CD4-positive, alpha-beta T cell (primary cell): Measurements from ENCODE around the gene CHRNB4. TPM values are rescaled to one million over a fixed set of nuclear protein-coding genes. Genes with fewer than 3 reads are reported as not detected.

ENCODE experiments used
- ATAC-seq: fragments of 200-7000 bp; cut with Tn5 transposase; one replicate; pipeline ENCODE4 v1.10.0; 2022; ENCODE audit warnings: mild to moderate bottlenecking; ENCODE audit not compliant: poor library complexity
- CTCF ChIA-PET: fragments of 350-600 bp; sonication (Branson Sonifier 250); formaldehyde crosslinking; loops from one replicate; lab custom pipeline; 2021; ENCODE audit warnings: antibody characterized with exemption, inconsistent platforms; lab: Charles Lee
- POLR2A ChIA-PET: fragments of 350-600 bp; sonication (Branson Sonifier 250); formaldehyde crosslinking; loops from one replicate; lab custom pipeline; 2021; ENCODE audit warnings: antibody characterized with exemption, inconsistent platforms; lab: Charles Lee
- DNase-seq, 14 experiments: peaks; one replicate each; pipeline ENCODE4 v3.0.0-alpha.2; 2013 to 2020; ENCODE audit warnings: mixed read lengths in 2 of 14
- H3K27ac ChIP-seq, 2 donors: one replicate each; pipeline versions ENCODE4 v1.5.1 to v1.7.0; 2013; ENCODE audit warnings: low read length in 2 of 2, low read depth in 1 of 2, mild to moderate bottlenecking in 1 of 2
- H3K27me3 ChIP-seq, 2 experiments: 1 replicate in 1 of 2; 2 replicates in 1 of 2; pipeline versions ENCODE4 v1.6.1 to v1.7.0; 2013; ENCODE audit warnings: low read length in 2 of 2, control low read depth in 1 of 2, mild to moderate bottlenecking in 1 of 2, moderate library complexity in 1 of 2; ENCODE audit not compliant: insufficient read depth in 2 of 2, control insufficient read depth in 1 of 2
- H3K36me3 ChIP-seq: one replicate; pipeline ENCODE4 v1.6.1; 2013; ENCODE audit warnings: low read length, control low read depth; ENCODE audit not compliant: insufficient read depth
- H3K4me1 ChIP-seq: one replicate; pipeline ENCODE4 v1.6.1; 2013; ENCODE audit warnings: low read length, control low read depth; ENCODE audit not compliant: insufficient read depth
- H3K4me3 ChIP-seq: one replicate; pipeline ENCODE4 v1.5.1; 2013; ENCODE audit warnings: mild to moderate bottlenecking, low read length, moderate library complexity
- H3K9me3 ChIP-seq, 2 experiments: 1 replicate in 1 of 2; 2 replicates in 1 of 2; pipeline versions ENCODE4 v1.6.1 to v1.7.0; 2013; ENCODE audit warnings: low read length in 2 of 2, mild to moderate bottlenecking in 2 of 2, control low read depth in 1 of 2, moderate library complexity in 1 of 2; ENCODE audit not compliant: control insufficient read depth in 1 of 2, insufficient read depth in 1 of 2
- H3K27ac Mint-ChIP-seq: one replicate; pipeline ENCODE4 v1.8.0; 2020; ENCODE audit warnings: mixed read lengths
- H3K27me3 Mint-ChIP-seq: one replicate; pipeline ENCODE4 v1.8.0; 2021; ENCODE audit warnings: mixed read lengths
- H3K36me3 Mint-ChIP-seq: one replicate; pipeline ENCODE4 v1.8.0; 2021; ENCODE audit warnings: low read depth, mixed read lengths
- H3K4me1 Mint-ChIP-seq: one replicate; pipeline ENCODE4 v1.8.0; 2021; ENCODE audit warnings: low read depth, mixed read lengths
- H3K4me3 Mint-ChIP-seq: one replicate; pipeline ENCODE4 v1.8.0; 2020; ENCODE audit warnings: mild to moderate bottlenecking, mixed read lengths
- H3K9me3 Mint-ChIP-seq: one replicate; pipeline ENCODE4 v1.8.0; 2020; ENCODE audit warnings: mixed read lengths
- intact Hi-C, 2 experiments: fragments of 100-400 bp; cut with DNase I in 1 of 2; cut with micrococcal nuclease in 1 of 2; formaldehyde crosslinking; loops; one replicate each; pipeline versions ENCODE4 v1.15.1 to v1.9.0; 2023 to 2025; cut with DNase I, micrococcal nuclease
- total RNA-seq, 174 experiments: library from RNA in 2 of 174; stranded (reverse) in 2 of 174; gene quantifications; one replicate each; pipeline ENCODE4 v1.2.3 and lab custom pipeline; 2021 to 2026
- TF ChIP-seq, protein P1 (sequence below): fragments of 200-600 bp; IDR thresholded peaks from one replicate; pipeline ENCODE4 v1.8.0; 2022; ENCODE audit warnings: antibody characterized with exemption, mild to moderate bottlenecking

CHRNB4 gene
- total RNA-seq, 2 experiments from 2014 or later = not detected

DNA sequence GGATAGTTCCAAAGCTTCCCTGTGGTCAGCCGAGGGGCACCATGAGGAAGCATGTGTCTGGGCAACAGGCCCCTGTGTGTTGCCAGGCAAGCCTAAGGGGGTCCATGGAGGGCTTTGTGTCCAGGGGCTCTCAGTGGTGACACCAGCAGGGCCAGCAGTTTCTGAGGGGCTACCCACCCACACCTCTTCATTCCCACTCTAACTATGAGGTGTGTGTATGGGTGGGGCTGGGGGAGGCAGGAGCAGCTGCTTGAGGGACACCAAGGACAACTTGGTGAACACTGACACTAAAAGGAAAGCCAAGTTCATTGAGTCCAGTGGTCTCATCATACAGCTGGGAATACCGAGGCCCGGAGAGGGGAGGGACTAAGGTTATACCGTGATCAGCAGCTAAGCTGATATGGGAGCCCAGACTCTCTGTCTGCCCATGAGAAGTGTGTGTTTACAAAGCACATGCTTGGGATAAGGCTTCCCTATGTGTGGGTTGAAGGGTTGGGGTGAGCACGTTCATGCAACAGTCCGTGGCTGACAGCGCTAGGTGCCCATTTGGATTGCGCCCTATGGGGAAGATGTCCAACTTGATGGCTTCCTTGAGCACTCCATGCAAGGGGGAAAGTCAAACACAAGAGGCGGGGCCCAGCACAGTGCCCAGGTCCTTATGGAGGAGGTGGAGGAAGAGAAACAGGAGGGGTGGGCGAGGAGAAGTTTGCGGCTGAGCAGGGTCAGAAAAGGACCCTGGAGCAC is 34.8 kb upstream of the CHRNB4 start:
- no peak overlapping the region for H3K4me3 ChIP-seq
- H3K27ac ChIP-seq = no peak overlapping the region
- no peak overlapping the region for H3K4me3 Mint-ChIP-seq
- CTCF ChIA-PET = interaction anchor here (0.6 kb wide), 1 partner anchor 69 kb away, joined by 3 read pairs; no protein-coding TSS in a partner anchor
- TF ChIP-seq, protein P1, sequence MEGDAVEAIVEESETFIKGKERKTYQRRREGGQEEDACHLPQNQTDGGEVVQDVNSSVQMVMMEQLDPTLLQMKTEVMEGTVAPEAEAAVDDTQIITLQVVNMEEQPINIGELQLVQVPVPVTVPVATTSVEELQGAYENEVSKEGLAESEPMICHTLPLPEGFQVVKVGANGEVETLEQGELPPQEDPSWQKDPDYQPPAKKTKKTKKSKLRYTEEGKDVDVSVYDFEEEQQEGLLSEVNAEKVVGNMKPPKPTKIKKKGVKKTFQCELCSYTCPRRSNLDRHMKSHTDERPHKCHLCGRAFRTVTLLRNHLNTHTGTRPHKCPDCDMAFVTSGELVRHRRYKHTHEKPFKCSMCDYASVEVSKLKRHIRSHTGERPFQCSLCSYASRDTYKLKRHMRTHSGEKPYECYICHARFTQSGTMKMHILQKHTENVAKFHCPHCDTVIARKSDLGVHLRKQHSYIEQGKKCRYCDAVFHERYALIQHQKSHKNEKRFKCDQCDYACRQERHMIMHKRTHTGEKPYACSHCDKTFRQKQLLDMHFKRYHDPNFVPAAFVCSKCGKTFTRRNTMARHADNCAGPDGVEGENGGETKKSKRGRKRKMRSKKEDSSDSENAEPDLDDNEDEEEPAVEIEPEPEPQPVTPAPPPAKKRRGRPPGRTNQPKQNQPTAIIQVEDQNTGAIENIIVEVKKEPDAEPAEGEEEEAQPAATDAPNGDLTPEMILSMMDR = no peak
- intact Hi-C loops = no loop called here
- no peaks in the 10 kb centered on the region for H3K4me1 Mint-ChIP-seq
- no peak for DNase-seq
- H3K27ac Mint-ChIP-seq = no peak overlapping the region
- H3K36me3 ChIP-seq = no peaks in the 10 kb centered on the region
- POLR2A ChIA-PET = no interaction called here
- no peak for ATAC-seq
- no peaks in the 10 kb centered on the region for H3K4me1 ChIP-seq
- no peaks in the 10 kb centered on the region for H3K27me3 Mint-ChIP-seq
- H3K27me3 ChIP-seq = no peaks in the 10 kb centered on the region
- no peaks in the 10 kb centered on the region for H3K36me3 Mint-ChIP-seq
- peaks cover 0 to 6% of the 10 kb centered on the region in 2 experiments for H3K9me3 ChIP-seq
- H3K9me3 Mint-ChIP-seq = no peaks in the 10 kb centered on the region

DNA sequence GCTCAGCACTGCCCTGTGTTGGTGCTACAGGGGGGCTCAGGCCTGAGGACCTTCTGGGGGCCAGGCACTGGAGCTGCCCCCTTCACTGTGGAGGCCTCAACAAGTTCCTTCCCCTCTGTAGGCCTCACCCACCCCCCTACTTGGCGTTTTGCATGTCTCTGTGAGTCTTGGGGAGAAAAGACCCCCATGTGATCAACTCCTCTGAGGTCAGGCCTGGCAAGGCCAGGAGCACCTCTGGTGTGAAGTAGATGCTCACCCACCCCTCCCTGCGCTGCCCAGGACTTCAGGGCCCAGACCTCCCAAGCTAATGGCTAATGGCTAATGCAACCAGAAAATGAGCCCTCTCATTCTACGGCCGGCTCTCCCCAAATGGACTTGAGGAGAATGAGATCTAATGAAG is 34.2 kb upstream of the CHRNB4 start:
- Mint-ChIP-seq H3K27me3 (no peaks in the 10 kb centered on the region), H3K36me3 (no peaks in the 10 kb centered on the region), H3K9me3 (no peaks in the 10 kb centered on the region), H3K4me1 (no peaks in the 10 kb centered on the region), H3K4me3 (no peak overlapping the region), H3K27ac (no peak overlapping the region)
- intact Hi-C loops = no loop called here
- TF ChIP-seq, protein P1 = no peak
- POLR2A ChIA-PET = no interaction called here
- CTCF ChIA-PET = no interaction called here
- H3K9me3 ChIP-seq = peaks cover 0 to 6% of the 10 kb centered on the region in 2 experiments
- DNase-seq (no peak), ATAC-seq (no peak)
- no peak overlapping the region for H3K27ac ChIP-seq
- H3K4me3 ChIP-seq = no peak overlapping the region
- H3K36me3 ChIP-seq = no peaks in the 10 kb centered on the region
- H3K4me1 ChIP-seq = no peaks in the 10 kb centered on the region
- H3K27me3 ChIP-seq = no peaks in the 10 kb centered on the region

DNA sequence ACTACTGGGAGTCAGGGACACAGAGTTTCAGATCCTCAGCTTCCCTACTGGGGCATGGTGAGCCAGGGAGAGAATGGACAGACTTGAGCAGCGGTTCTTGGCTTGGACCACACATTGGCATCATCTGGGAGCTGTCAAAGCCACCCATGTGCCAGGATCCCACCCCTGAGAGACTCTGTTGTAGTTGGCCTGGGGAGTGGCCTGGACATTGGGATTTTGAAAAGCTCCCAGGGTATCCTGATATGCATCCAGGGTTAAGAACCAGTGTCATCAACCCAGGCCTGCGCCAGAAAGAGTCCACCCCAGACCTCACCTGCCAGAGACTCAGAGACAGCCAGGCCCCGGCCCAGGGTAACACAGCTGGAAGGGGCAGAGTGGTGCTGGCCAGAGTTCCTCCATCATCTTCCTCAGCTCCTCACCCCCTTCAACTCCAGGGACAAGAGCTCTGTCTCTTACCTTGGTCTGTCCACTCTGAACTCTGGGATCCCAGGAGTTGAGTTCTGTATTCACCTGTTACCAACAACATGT is 33.0 kb upstream of the CHRNB4 start:
- H3K4me3 ChIP-seq = no peak overlapping the region
- intact Hi-C loops = no loop called here
- Mint-ChIP-seq H3K27ac (no peak overlapping the region), H3K36me3 (no peaks in the 10 kb centered on the region), H3K27me3 (peaks cover under 1% of the 10 kb centered on the region), H3K9me3 (no peaks in the 10 kb centered on the region), H3K4me3 (no peak overlapping the region), H3K4me1 (no peaks in the 10 kb centered on the region)
- no peaks in the 10 kb centered on the region for H3K4me1 ChIP-seq
- ATAC-seq (no peak), DNase-seq (no peak)
- H3K27ac ChIP-seq = no peak overlapping the region
- no peaks in the 10 kb centered on the region for H3K36me3 ChIP-seq
- POLR2A ChIA-PET = no interaction called here
- peaks cover 0 to 6% of the 10 kb centered on the region in 2 experiments for H3K9me3 ChIP-seq
- no peaks in the 10 kb centered on the region for H3K27me3 ChIP-seq
- TF ChIP-seq, protein P1 = no peak
- CTCF ChIA-PET = no interaction called here
